ENCODE measurements around the gene HGFAC. TPM values are rescaled to one million over a fixed set of nuclear protein-coding genes. Genes with fewer than 3 reads are reported as not detected.

HGFAC gene
- total RNA-seq, 1 donor from 2014 or later = 1.9 TPM

DNA sequence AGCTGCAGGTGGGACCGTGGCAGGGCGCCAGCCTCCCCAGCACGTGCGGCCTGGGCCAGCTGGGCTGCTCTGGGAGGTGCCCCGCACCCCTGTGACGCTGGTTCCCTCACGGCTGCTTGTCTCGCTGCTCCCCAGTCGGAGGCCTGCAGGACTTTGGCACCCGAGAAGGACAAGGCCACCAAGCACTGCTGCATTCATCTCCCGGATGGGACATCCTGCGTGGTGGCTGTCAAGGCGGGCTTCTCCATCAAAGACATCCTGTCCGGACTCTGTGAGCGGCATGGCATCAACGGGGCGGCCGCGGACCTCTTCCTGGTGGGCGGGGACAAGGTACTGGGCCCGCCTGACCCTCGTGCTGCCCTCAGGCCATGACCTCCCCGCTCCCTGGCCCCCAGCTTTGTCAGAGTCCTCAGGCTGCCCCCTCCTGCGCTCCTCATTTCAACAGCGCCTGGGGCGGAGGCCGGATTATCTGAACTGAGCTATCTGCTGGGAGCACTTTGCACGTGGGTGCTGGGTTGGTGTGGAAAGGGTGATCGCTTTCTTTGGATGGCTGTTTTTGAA is 19.4 kb upstream of the HGFAC start:
- DNase-seq (peak; percentile 39), ATAC-seq (ENCODE audit: poor library complexity) (no peak)
- intact Hi-C loops (cut with DNase I) = no loop called here

DNA sequence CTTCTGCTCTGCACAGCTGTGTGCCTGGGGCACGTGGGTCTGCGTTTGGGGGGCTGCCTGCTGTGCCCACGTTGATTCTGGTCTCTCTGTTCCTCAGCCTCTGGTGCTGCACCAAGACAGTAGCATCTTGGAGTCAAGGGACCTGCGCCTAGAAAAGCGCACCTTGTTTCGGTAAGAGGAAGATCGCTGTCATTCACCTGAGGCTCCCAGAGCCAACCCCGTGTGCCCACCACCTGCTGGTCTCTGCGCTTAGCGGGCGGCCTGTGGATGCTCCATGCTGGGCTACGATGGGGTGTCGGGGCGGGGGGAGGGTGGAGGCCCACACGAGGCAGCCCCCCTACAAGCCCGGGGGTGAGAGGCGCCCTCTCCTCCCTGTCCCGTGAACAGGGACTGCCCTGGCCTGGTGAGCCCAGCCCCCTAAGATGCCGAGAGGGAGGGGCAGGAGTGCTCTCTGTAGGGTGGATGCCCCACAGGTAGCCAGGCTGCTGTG is 18.9 kb upstream of the HGFAC start:
- ATAC-seq (ENCODE audit: poor library complexity) (no peak), DNase-seq (peak; percentile 20)
- intact Hi-C loops (cut with DNase I) = no loop called here

DNA sequence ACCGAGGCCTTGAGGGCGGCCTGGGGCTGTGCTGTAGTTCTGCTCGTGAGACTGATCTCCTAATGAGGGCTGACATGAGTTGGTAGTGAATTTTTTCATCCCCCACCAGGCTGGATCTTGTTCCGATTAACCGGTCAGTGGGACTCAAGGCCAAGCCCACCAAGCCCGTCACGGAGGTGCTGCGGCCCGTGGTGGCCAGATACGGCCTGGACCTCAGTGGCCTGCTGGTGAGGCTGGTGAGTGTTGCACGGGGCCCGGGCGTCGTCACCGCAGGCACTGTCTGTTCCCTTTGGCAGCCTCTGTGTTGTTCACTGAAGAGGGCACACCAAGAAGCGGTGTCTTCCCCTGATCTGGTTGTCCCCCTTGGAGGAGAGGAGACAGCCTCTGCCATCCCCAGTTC is 18.4 kb upstream of the HGFAC start:
- intact Hi-C loops (cut with DNase I) = no loop called here
- no peak for DNase-seq
- no peak for ATAC-seq (ENCODE audit: poor library complexity)

DNA sequence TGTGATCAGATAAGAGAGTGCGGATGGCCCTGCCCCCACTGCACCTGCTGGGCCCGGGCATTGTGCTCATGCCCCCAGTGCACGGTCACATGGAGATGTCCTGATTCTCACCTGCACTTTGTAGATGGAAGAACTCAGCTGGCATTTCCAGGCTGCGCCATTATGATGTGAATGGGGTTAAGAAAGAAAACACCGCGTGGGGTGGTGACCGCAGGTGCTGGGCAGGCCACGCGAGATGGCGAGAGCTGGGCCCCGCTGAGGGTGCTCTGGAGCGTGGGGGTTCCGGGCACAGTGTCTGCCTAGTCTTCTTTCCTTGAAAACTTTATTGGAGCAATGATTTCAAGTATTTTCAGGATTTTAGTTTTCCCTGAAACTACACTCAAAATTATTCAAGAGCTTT is 17.8 kb upstream of the HGFAC start:
- DNase-seq = no peak
- intact Hi-C loops (cut with DNase I) = no loop called here
- ATAC-seq (ENCODE audit: poor library complexity) = no peak

DNA sequence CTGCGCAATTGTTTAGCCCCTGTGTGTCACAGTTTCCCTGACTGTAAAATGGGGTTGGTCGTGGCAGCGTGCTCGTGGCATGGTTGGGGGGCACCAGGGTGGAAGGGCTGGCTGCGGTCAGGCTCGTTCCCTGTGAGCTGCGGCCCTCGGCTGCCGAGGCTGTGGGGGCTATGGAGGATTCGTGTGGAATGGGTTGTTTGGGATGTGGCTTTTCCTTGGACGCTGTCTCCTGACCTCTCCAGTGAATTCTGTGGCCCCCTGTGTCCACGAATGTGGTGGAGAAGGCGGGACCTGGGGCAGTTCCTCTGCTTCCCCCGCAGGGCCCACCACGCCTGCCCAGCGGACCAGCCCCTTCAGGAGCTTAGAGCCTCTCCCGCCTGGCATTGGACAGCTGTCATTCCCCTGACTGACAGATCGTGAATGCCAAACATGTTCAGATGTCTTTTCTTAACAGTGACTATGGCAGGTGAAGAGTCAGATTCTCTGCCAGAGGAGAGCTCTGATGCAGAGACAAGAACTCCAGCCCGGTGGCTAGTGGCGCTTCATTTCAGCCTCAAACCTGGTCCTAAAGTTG is 17.2 kb upstream of the HGFAC start:
- no peak for ATAC-seq (ENCODE audit: poor library complexity)
- no peak for DNase-seq
- intact Hi-C loops (cut with DNase I) = no loop called here

DNA sequence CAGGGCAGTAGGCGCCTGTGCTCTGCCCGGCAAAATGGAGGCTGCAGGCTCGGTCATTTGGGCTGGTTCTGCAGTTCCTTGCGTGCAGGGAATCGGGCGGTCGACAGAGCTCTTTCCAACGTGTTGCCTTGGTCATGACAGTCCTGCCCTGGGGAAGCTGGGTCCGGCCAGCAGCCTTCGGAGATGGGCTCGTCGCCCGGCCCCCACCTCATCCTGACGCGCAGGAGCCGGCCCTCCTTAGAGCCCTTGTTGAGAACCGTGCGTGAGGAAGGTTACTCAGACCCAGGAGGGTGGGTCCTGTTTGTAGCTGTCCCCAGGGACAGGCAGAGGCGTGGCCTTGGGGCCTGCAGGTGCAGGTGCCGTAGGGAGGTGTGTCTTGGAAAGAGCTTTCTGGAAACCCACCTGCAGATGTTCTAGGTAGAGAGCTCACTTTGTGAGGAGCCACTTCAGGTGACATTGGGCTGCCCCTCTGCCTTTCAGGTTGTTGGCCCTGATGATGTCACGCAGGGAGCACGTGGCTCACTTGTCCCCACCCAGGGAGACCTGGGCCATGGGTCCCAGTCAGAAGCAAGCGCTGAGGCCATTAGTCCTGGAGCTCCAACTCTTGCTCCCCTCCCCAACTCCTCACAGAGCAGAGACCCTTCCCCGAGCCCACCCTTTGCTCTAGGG is 15.2 kb upstream of the HGFAC start:
- no peak for DNase-seq
- intact Hi-C loops (cut with DNase I) = no loop called here
- ATAC-seq (ENCODE audit: poor library complexity) = no peak

DNA sequence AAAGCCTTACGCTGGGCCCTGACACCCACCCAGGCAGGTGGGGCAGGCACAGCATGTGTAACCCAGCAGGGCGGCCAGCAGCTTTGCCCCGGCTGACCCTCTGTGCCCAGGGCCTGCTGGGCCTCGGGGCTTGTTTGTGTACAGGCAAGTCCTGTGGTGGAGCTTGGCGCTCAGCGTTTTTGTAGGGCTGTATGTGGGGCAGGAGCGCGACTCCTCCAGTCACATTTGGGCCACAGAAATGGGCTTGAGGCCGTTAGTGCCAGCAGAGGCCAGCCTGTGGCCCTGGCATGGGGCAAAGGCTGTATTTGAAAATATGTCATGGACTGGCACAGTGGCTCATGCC is 14.7 kb upstream of the HGFAC start:
- intact Hi-C loops (cut with DNase I) = no loop called here
- ATAC-seq (ENCODE audit: poor library complexity) (no peak), DNase-seq (no peak)

DNA sequence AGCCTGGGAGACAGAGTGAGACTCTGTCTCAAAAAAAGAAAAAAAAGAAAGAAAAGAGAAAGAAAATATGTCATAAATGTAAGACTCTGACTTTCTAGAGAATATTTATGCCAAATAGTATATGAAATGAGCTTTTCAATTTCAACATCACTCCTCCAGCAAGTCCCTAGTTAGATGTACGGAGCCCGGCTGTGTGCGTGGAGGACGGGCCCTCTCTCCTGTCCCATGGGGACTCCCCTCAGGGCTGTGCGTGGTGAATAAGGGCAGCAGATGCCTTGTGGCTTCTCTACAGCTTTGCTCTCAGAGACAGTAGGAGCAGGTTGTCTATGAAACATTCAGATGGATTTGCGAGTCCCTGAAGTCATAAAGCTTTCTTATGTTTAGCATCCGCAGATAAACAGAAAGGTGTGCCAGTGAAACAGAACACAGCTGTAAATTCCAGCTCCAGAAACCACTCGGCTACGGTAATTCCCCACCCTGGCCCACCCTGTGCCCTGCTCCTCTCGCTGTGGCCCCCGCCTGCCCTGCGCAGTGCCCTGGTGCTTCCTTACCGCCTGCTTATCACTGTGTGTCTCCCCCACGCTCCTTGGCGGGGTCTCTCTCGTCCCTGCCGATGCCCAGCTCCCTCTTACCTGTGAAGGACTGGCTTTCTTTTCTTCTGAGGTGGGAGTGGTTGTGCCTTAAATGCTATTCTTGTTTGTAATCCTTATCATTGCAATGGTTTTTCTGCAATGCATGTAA is 13.9 kb upstream of the HGFAC start:
- intact Hi-C loops (cut with DNase I) = no loop called here
- DNase-seq (no peak), ATAC-seq (ENCODE audit: poor library complexity) (no peak)

DNA sequence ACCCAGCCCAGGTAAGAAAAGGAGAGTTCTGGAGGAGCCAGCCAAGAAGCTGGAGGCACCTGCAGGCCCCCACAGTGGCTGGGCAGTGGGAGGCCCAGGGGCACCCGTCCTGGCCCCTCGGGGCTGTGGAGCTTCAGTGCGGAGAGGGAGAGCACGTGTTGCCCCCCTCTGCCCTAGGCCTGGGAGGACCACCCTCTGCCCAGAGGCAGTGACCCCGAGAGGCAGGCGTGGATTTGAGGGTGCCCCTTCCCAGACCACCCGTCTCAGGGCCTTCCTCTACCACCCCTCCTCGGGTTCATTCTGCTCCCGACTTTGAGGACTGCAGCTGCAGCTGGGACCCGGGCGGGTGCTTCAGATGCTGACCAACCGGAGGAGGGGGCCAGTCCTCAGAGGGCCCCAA is 12.1 kb upstream of the HGFAC start:
- ATAC-seq (ENCODE audit: poor library complexity) = no peak
- no peak for DNase-seq
- intact Hi-C loops (cut with DNase I) = no loop called here

DNA sequence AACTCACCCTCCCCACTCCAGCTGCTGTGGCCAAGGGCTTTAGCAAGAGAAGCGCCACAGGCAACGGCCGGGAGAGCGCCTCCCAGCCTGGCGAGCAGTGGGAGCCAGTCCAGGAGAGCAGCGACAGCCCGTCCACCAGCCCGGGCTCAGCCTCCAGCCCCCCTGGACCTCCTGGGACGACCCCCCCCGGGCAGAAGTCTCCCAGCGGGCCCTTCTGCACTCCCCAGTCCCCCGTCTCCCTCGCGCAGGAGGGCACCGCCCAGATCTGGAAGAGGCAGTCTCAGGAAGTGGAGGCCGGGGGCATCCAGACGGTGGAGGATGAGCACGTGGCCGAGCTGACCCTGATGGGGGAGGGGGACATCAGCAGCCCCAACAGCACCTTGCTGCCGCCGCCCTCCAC is 11.2 kb upstream of the HGFAC start:
- intact Hi-C loops (cut with DNase I) = no loop called here
- ATAC-seq (ENCODE audit: poor library complexity) (no peak), DNase-seq (no peak)

DNA sequence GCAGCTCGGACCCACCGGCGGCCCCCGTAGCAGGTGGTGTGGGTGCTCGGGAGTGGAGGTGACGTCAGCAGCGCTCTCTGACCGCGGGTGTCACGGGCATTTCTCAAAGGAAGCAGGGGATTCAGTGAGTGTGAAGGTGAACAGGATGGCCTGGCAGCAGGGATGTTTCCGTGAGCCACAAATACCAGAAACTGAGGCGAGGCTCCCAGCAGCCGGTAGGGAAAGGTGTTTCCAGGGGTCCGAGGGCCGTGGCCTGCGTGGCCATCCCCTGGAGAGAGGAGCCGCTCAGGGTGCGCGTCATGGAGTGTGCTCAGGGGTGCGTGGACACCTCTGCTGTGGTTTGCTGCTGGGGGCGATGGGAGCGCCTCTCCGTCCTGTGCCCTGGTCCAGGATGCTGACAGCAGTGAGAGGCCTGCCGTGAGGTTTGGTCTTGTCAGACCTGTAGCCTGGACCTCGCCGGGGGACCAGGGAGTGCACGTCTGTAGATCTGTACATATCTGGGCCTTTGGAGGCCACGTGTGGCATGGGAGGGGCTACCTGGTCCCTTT is 10.2 kb upstream of the HGFAC start:
- ATAC-seq (ENCODE audit: poor library complexity) = no peak
- DNase-seq = no peak
- intact Hi-C loops (cut with DNase I) = no loop called here

DNA sequence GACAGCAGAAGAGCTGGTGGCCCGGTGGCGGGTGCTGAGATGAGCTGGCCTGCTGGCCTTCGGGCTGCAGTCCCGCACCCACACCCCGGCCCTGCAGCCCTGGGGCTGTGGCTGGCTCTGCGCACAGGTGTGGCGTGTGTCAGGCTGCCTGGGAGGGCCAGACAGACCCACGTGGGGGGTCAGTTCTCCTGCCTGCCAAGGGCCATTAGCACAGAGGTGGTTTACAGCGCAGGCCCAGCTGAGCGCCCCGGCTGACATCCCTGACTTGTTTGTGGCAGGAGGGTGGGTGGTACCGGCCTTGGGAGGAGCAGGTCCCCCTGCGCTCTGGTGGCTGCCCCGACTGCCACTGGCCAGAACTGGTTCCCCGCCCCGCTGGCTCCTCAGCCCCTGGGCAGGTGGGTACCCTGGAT is 9.4 kb upstream of the HGFAC start:
- no peak for DNase-seq
- no peak for ATAC-seq (ENCODE audit: poor library complexity)
- intact Hi-C loops (cut with DNase I) = no loop called here

DNA sequence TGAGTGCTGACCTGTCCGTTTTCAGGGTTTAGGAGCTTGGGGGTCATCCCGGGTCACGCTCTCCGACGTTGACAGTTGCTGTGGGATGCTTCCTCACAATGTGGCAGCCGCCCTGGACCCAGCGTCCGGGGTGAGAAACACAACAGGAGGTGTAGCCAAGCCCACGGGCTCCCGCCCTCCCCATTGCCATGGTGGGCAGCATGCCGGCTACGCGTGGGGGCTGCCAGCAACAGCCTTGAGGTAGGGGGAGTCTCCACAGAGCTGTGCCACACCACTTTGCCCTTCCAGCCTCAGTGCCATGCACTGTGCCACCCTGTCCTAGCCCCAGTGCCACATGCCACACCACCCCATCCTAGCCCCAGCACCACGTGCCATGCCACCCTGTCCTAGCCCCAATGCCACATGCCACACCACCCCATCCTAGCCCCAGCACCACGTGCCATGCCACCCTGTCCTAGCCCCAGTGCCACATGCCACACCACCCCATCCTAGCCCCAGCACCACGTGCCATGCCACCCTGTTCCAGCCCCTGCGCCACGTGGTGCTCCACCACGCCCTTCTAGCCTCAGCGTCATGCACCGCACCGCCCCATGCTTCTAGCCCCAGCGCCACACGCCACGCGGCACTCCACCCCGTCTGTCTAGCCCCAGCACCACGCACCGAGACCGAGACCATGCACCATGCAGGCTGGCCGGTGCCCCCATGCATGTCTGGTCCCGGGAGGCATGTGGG is 8.5 kb upstream of the HGFAC start:
- DNase-seq (no peak), ATAC-seq (ENCODE audit: poor library complexity) (no peak)
- intact Hi-C loops (cut with DNase I) = no loop called here

DNA sequence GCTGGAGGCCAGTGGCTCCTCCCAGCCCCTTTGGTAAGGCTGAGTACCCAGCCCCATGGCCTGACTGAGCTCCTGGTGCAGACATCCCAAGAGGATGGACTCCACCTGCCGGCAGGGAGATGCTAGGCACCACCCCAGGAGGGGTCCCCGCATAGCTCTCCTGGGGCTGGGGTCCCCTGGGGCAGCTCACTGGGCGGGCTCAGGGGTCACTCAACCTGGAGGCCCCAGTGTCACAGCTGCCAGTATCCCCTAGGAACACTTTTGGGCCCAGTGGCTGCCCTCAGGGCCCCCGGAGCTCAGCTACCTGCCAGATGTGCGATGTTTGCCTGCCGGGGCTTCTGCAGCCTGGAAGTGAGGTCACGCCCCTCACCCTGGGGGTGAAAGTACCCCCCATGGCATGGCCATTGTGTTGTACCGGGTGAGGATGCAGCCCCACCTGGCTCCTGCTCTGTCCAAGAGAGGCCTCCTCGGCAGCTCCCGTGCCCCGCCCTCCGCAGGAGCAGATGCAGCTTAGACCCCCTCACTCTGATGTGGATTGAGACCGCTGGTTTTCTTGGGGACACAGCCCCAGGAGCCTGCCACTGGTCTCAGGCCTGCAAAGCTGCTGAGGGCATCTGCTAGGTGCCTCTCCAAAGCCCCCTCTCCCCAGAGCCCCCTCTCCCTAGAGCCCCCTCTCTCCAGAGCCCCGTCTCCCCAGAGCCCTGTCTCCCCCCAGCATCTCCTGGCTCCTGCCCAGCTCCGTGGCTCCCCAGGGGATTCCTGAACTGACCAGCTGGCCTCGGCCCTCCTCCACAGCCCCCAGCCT is 6.7 kb upstream of the HGFAC start:
- peak; percentile 32 for DNase-seq
- intact Hi-C loops (cut with DNase I) = no loop called here
- ATAC-seq (ENCODE audit: poor library complexity) = no peak

DNA sequence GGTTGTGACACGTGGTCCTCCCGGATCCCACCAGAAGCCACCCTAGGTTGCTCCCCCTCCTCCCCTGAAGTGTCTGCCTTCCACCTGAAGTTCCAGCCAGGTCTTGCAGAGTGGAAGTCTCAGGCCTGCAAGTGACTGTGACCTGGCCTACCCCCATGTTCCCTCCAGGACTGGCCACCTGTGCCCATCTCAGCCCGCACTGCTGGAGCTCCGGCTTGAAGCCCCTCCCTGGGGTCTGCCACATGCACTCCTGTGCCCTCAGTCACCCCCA is 6.1 kb upstream of the HGFAC start:
- DNase-seq (peak; percentile 12), ATAC-seq (ENCODE audit: poor library complexity) (no peak)
- intact Hi-C loops (cut with DNase I) = no loop called here

DNA sequence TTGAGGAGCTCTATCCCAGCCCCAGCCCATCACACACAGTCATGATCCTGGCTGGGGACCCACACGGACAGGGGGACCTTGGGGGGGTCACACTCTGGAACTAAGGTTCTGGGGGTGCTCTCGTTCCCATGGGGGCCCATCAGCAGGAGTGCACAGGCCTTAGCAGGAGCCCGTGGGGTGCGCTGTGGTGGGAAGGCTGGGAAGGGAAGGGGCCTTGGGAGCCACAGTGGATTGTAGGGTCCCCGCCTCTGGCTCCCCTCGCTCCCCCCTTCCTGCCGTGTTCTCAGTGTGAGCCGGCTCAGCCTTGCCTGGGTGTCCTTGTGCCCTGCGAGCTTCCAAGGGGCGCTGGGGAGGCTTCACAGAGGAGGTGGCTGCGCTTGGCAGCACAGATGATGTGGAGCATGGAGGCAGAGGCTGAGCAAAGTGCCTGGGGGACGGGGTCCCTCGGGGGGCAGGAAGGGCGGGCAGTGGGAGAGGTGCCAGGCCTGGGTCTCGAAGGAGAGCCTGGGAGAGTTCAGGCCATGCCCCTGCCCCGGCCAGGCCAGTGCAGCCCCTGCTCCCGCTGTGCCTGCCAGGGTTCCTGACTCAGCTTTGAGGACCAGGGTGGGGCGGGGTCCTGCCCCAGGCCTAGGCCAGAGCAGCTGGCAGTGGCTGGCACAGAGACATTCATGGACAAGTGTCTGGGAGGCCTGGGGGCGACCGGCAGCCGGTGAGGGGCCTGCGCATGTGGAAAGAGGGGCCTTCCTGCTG is 5.5 kb upstream of the HGFAC start:
- intact Hi-C loops (cut with DNase I) = no loop called here
- peak; percentile 37 for DNase-seq
- no peak for ATAC-seq (ENCODE audit: poor library complexity)

DNA sequence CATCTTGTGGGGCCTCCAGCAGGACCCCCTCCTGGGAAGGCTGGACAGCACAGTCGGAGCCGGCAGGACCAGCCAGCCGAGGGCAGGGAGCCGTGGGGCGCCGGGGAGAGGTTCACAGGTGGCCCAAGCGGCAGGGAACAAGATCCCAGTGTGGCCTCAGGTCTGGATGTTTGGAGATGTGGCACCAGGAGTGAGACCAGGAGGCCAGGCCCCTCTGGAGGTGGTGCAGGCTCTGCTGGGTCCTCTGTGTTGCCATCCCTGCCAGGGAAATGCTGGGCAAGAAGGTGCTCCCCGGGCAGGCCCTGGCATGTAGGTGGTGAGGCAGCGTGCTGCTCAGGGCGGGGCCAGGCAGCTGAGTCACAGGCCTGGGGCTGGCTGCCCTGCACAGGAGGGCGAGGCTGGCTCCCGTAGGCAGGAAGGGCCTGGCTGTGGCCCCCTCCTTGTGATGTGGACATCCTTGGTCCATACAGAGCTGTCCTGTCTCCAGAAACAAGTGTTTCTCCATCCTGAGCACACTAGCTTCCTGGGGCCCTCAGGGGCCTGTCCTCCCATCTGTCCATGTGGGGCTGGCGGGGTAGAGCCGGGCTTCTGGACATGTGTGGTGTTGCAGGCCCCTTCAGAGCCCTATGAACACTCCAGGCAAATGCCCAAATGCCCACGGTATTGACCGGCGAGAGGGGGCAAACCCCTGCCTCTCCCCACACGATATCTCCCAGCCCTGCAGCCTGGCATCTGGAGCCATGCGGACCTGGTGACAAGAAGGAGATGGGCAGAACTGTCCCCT is 4.8 kb upstream of the HGFAC start:
- no peak for ATAC-seq (ENCODE audit: poor library complexity)
- intact Hi-C loops (cut with DNase I) = no loop called here
- peak; percentile 39 for DNase-seq

Measured in Right ventricle myocardium superior (tissue), 1 donor.